Activated CD4-positive, alpha-beta memory T cell treated with anti-CD3 and anti-CD28 coated beads for 36 hours (primary cell): ENCODE data around the gene SACM1L. TPM values are rescaled to one million over a fixed set of nuclear protein-coding genes. Genes with fewer than 3 reads are reported as not detected.

Experiments used
- CTCF ChIA-PET: fragments of 350-600 bp; sonication (Branson Sonifier 250); formaldehyde crosslinking; loops from one replicate; lab custom pipeline; 2021; ENCODE audit warnings: antibody characterized with exemption, inconsistent platforms; lab: Charles Lee
- POLR2A ChIA-PET: fragments of 350-600 bp; sonication (Branson Sonifier 250); formaldehyde crosslinking; loops from one replicate; lab custom pipeline; 2021; ENCODE audit warnings: antibody characterized with exemption; lab: Charles Lee
- DNase-seq: peaks from one replicate; pipeline ENCODE4 v3.0.0-alpha.2; 2020
- H3K27ac Mint-ChIP-seq: one replicate; pipeline ENCODE4 v1.8.0; 2021; ENCODE audit warnings: mixed read lengths
- H3K27me3 Mint-ChIP-seq: one replicate; pipeline ENCODE4 v1.8.0; 2021; ENCODE audit warnings: mixed read lengths
- H3K36me3 Mint-ChIP-seq: one replicate; pipeline ENCODE4 v1.8.0; 2021; ENCODE audit warnings: mixed read lengths
- H3K4me1 Mint-ChIP-seq: one replicate; pipeline ENCODE4 v1.8.0; 2021; ENCODE audit warnings: low read depth, mixed read lengths
- H3K4me3 Mint-ChIP-seq: one replicate; pipeline ENCODE4 v1.8.0; 2021; ENCODE audit warnings: mild to moderate bottlenecking, mixed read lengths
- H3K9me3 Mint-ChIP-seq: one replicate; pipeline ENCODE4 v1.8.0; 2021; ENCODE audit warnings: mixed read lengths
- intact Hi-C: fragments of 100-400 bp; cut with micrococcal nuclease; formaldehyde crosslinking; loops from one replicate; pipeline ENCODE4 v1.15.1; 2023
- total RNA-seq, 2 experiments: library from RNA; stranded (reverse); gene quantifications; one replicate each; pipeline ENCODE4 v1.2.3, GENCODE V29; 2021

The SACM1L gene
- total RNA-seq, 2 experiments from 2014 or later, result 64.3 to 71.2 TPM

GRCh38 chr3:45719655-45720487 lies 30.7 kb downstream of the SACM1L start:
- Mint-ChIP-seq H3K27me3 (no peaks in the 10 kb centered on the region), H3K4me1 (peaks cover 18% of the 10 kb centered on the region), H3K36me3 (peaks cover 53% of the 10 kb centered on the region), H3K4me3 (no peak overlapping the region), H3K27ac (no peak overlapping the region), H3K9me3 (no peaks in the 10 kb centered on the region)
- ChIA-PET POLR2A (no interaction called here), CTCF (no interaction called here)
- intact Hi-C loops, result no loop called here
- DNase-seq, result no peak

GRCh38 chr3:45724911-45725310 lies 35.7 kb downstream of the SACM1L start:
- Mint-ChIP-seq H3K9me3 (no peaks in the 10 kb centered on the region), H3K27ac (no peak overlapping the region), H3K4me3 (no peak overlapping the region), H3K27me3 (no peaks in the 10 kb centered on the region), H3K36me3 (peaks cover 56% of the 10 kb centered on the region), H3K4me1 (peaks cover 16% of the 10 kb centered on the region)
- ChIA-PET CTCF (no interaction called here), POLR2A (no interaction called here)
- DNase-seq, result no peak
- intact Hi-C loops, result no loop called here

- peaks cover 58% of the 10 kb centered on the region for H3K36me3 Mint-ChIP-seq
- peaks cover 20% of the 10 kb centered on the region for H3K4me1 Mint-ChIP-seq
- POLR2A ChIA-PET, result no interaction called here
- H3K4me3 Mint-ChIP-seq, result no peak overlapping the region
- H3K27ac Mint-ChIP-seq, result no peak overlapping the region
- CTCF ChIA-PET, result no interaction called here
- DNase-seq, result no peak
- no peaks in the 10 kb centered on the region for H3K27me3 Mint-ChIP-seq
- intact Hi-C loops, result no loop called here
- H3K9me3 Mint-ChIP-seq, result no peaks in the 10 kb centered on the region
These were observed 40.4 kb downstream of the SACM1L start for GRCh38 chr3:45729614-45730013.

GRCh38 chr3:45730409-45731154 lies 41.4 kb downstream of the SACM1L start:
- Mint-ChIP-seq H3K4me3 (no peak overlapping the region), H3K4me1 (peaks cover 16% of the 10 kb centered on the region), H3K27me3 (no peaks in the 10 kb centered on the region), H3K36me3 (peaks cover 58% of the 10 kb centered on the region), H3K9me3 (no peaks in the 10 kb centered on the region), H3K27ac (no peak overlapping the region)
- intact Hi-C loops, result no loop called here
- ChIA-PET POLR2A (no interaction called here), CTCF (interaction anchor here (1.1 to 1.2 kb wide), 2 partner anchors 199 to 219 kb away, joined by 3 to 4 read pairs; no protein-coding TSS in a partner anchor)
- no peak for DNase-seq

- Mint-ChIP-seq H3K27me3 (no peaks in the 10 kb centered on the region), H3K4me3 (no peak overlapping the region), H3K27ac (peak overlapping the region; percentile 16), H3K4me1 (peaks cover 29% of the 10 kb centered on the region), H3K9me3 (no peaks in the 10 kb centered on the region), H3K36me3 (peaks cover 71% of the 10 kb centered on the region)
- POLR2A ChIA-PET, result no interaction called here
- CTCF ChIA-PET, result interaction anchor here (0.7 kb wide), 1 partner anchor 82 kb away, joined by 3 read pairs; no protein-coding TSS in a partner anchor
- DNase-seq, result peak; percentile 20
- intact Hi-C loops, result no loop called here
These were observed 47.5 kb downstream of the SACM1L start for GRCh38 chr3:45736707-45737106.

GRCh38 chr3:45737234-45737633 lies 48.0 kb downstream of the SACM1L start:
- Mint-ChIP-seq H3K4me1 (peaks cover 30% of the 10 kb centered on the region), H3K4me3 (no peak overlapping the region), H3K36me3 (peaks cover 72% of the 10 kb centered on the region), H3K27ac (no peak overlapping the region), H3K9me3 (no peaks in the 10 kb centered on the region), H3K27me3 (no peaks in the 10 kb centered on the region)
- ChIA-PET CTCF (no interaction called here), POLR2A (no interaction called here)
- no peak for DNase-seq
- intact Hi-C loops, result no loop called here

- no peak for DNase-seq
- Mint-ChIP-seq H3K4me1 (peaks cover 31% of the 10 kb centered on the region), H3K27ac (no peak overlapping the region), H3K4me3 (no peak overlapping the region), H3K27me3 (no peaks in the 10 kb centered on the region), H3K9me3 (no peaks in the 10 kb centered on the region), H3K36me3 (peaks cover 62% of the 10 kb centered on the region)
- intact Hi-C loops, result no loop called here
- CTCF ChIA-PET, result no interaction called here
- POLR2A ChIA-PET, result no interaction called here
These were observed 50.8 kb downstream of the SACM1L start for GRCh38 chr3:45739991-45740390.

- intact Hi-C loops, result no loop called here
- Mint-ChIP-seq H3K36me3 (peaks cover 57% of the 10 kb centered on the region), H3K27ac (no peak overlapping the region), H3K9me3 (no peaks in the 10 kb centered on the region), H3K27me3 (no peaks in the 10 kb centered on the region), H3K4me3 (no peak overlapping the region), H3K4me1 (peaks cover 31% of the 10 kb centered on the region)
- DNase-seq, result no peak
- POLR2A ChIA-PET, result no interaction called here
- CTCF ChIA-PET, result no interaction called here
These were observed 52.1 kb downstream of the SACM1L start for GRCh38 chr3:45741247-45741646.

- Mint-ChIP-seq H3K27me3 (no peaks in the 10 kb centered on the region), H3K9me3 (no peaks in the 10 kb centered on the region), H3K4me1 (peaks cover 27% of the 10 kb centered on the region), H3K36me3 (peaks cover 50% of the 10 kb centered on the region), H3K4me3 (no peak overlapping the region), H3K27ac (no peak overlapping the region)
- intact Hi-C loops, result no loop called here
- CTCF ChIA-PET, result no interaction called here
- POLR2A ChIA-PET, result no interaction called here
- DNase-seq, result no peak
These were observed 52.7 kb downstream of the SACM1L start for GRCh38 chr3:45741742-45742460.

GRCh38 chr3:45742461-45743089 lies 53.4 kb downstream of the SACM1L start:
- no peak for DNase-seq
- Mint-ChIP-seq H3K27ac (no peak overlapping the region), H3K27me3 (no peaks in the 10 kb centered on the region), H3K36me3 (peaks cover 48% of the 10 kb centered on the region), H3K4me1 (peaks cover 25% of the 10 kb centered on the region), H3K9me3 (no peaks in the 10 kb centered on the region), H3K4me3 (no peak overlapping the region)
- intact Hi-C loops, result no loop called here
- ChIA-PET CTCF (interaction anchor here (0.6 to 1.6 kb wide), 3 partner anchors 231 to 1711 kb away, joined by 3 to 5 read pairs (median 4); no protein-coding TSS in a partner anchor), POLR2A (no interaction called here)

GRCh38 chr3:45746165-45746776 lies 57.1 kb downstream of the SACM1L start:
- H3K27ac Mint-ChIP-seq, result no peak overlapping the region
- DNase-seq, result no peak
- H3K4me1 Mint-ChIP-seq, result peaks cover 8% of the 10 kb centered on the region
- ChIA-PET POLR2A (no interaction called here), CTCF (no interaction called here)
- no peak overlapping the region for H3K4me3 Mint-ChIP-seq
- no peaks in the 10 kb centered on the region for H3K27me3 Mint-ChIP-seq
- intact Hi-C loops, result no loop called here
- H3K36me3 Mint-ChIP-seq, result peaks cover 27% of the 10 kb centered on the region
- no peaks in the 10 kb centered on the region for H3K9me3 Mint-ChIP-seq
